NCI-H345 (cell line): ENCODE data around the gene CLTCL1.
A peak's percentile ranks its signal among the peaks of the same experiment; 100 is the strongest.
"Not testable (repeated sequence)": the region's sequence is repeated elsewhere in the genome, so short reads cannot be mapped to it uniquely, and the experiment has no call there.

Experiments
- DNase-seq: peaks from one replicate; lab custom pipeline; 2025; lab: John Stamatoyannopoulos, UW

CLTCL1 gene

GRCh38 chr22:19291580-19292457 lies at the start of gene CLTCL1:
Gene CLTCL1, minus strand, starts transcription at chr22:19291719. Its CDS starts 78 bp downstream, at chr22:19291641.
- peak; percentile 60 for DNase-seq

DNA sequence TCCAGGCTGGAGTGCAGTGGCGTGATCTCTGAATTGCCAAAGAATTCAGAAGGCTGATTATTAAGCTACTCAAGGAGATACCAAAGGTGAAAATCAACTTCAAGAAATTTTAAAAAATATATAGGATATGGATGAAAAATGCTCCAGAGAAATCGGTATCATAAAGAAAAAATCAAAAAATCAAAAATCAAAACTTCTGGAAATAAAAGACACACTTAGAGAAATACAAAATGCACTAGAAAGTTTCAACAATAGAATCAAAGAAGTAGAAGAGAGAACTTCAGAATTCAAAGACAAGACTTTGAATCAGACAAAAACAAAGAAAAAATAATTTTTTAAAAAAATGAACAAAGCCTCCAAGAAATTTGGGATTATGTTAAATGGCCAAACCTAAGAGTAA lies 45.6 kb upstream of the CLTCL1 start:
- no peak for DNase-seq

DNA sequence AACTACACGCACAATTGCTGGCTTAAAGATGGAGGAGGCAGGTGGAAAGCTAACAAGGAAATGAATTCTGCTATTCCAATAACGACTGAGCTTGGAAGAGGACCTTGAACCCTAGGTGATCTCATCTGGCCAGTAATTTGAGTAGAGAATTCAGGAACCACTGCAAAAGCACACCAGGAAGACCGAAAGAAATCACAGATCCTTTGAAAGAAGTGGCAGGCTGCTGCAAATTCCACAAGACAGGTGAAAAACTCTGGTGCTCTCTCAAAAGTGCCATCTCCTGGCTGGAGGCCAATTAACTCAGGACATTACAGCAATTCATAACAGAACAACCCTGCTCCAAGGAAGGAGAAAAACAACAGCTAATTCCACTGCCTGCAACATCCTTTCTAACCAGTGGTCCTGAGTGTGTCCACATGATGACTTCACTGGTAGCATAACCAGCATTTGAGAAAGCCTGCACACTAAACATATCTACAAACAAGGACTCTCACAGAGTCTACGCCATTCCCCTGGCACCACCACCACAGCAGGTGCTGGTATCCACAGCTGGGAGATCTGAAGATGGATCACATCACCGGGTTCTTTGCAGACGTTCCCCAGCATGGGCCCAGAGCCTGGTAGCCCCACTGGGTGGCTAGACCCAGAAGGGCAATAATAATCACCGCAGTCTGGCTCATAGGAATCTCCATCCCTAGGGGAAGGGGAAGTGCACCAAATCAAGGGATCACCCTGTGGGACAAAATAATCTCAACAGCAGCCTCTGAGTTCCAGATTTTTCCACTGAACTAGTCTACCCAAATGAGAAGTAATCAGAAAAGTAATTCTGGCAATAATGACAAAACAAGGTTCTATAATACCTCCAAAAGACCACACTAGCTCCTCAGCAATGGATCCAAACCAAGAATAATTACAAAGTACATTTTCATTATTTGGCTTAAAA lies 44.9 kb upstream of the CLTCL1 start:
- DNase-seq, result no peak

DNA sequence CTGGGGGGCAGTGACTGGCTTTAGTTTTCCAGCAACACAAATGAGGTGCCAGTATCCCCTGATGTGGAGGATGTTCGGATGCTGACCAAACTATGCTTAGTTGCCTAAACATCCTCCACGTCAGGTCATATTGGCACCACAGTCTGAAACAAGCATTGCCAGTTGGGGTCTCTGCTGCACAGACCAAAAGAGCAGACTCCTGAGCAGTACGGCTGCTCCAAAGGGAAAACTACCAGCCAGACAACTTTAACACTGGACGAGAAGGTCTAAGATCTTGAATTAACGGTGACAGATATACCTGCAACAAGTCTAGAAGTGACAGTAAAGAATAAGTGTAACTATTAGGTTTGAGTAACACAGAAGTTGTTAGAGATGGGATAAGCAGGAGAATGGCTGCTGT lies 40.5 kb upstream of the CLTCL1 start:
- no peak for DNase-seq

GRCh38 chr22:19331474-19331873 lies 40.0 kb upstream of the CLTCL1 start:
- no peak for DNase-seq

- no peak for DNase-seq
Observed at GRCh38 chr22:19330865-19331418, 39.4 kb upstream of the CLTCL1 start.

GRCh38 chr22:19330205-19330604 lies 38.7 kb upstream of the CLTCL1 start:
- DNase-seq, result not testable (repeated sequence)

GRCh38 chr22:19329454-19329853 lies 37.9 kb upstream of the CLTCL1 start:
- no peak for DNase-seq

- DNase-seq, result no peak
Observed at GRCh38 chr22:19325296-19325948, 33.9 kb upstream of the CLTCL1 start.

GRCh38 chr22:19323420-19323819 lies 31.9 kb upstream of the CLTCL1 start:
- DNase-seq, result not testable (repeated sequence)

- no peak for DNase-seq
Observed at GRCh38 chr22:19321757-19322156, 30.2 kb upstream of the CLTCL1 start.

DNA sequence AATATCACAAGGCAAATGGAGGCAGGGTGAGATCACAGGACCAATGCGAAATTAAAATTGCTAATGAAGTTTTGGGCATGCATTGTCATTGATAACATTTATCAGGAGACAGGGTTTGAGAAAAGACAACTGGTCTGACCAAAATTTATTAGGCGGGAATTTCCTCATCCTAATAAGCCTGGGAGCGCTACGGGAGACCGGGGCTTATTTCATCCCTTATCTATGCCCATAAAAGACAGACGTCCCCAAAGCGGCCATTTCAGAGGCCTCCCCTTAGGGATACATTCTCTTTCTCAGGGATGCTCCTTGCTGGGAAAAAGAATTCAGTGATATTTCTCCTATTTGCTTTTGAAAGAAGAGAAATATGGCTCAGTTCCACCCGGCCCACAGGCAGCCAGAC lies 28.6 kb upstream of the CLTCL1 start:
- DNase-seq, result not testable (repeated sequence)

DNA sequence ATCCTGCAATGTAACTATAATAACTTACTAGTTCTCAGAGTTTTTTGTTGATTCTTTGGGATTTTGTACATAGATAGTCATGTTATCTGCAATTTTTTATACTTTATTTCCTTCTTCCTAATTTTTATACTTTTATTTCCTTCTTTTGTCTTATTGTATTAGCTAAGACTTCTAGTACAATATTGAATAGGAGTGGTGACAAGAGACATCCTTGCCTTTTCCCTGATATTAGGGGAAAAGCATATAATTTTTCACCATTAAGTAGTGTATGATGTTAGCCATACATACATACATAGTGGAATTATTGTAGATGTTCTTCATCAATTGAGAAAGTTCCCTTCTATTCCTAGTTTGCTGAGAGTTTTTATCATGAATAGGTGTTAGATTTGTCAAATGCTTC lies 27.8 kb upstream of the CLTCL1 start:
- DNase-seq, result no peak

DNA sequence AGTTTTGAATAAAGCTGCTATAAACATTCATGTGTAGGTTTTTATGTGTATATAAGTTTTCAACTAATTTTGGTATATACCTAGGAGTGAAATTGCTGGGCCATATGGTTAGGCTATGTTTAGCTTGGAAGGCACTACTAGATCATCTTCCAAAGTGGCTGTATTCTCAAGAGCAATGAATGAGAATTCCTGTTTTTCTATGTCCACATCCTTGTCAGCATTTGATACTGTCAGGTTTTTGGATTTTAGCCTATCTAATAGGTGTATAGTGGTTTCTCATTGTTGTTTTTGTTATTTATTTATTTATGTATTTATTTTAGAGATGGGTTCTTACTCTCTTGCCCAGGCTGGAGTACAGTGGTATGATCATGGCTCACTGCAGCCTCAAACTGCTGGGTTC lies 26.3 kb upstream of the CLTCL1 start:
- DNase-seq, result no peak

DNA sequence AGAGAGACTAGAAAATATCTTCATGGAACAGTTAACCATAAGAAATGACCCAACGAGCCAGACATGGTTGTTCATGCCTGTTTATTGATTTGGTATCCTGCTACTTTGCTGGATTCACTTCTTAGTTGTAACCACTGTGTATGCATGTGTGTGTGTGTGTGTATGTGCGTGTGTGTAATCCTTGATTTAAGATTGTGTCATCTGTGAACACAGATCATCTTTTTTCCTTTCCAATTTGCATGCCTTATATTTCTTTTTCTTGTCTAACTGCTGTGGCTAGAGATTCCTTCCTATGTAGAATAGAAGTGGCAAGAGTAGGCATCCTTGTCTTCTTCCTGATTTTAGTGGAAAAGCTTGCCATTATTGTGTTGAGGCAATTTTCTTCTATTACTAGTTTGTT lies 16.4 kb upstream of the CLTCL1 start:
- no peak for DNase-seq

GRCh38 chr22:19306535-19306934 lies 15.0 kb upstream of the CLTCL1 start:
- DNase-seq, result not testable (repeated sequence)

DNA sequence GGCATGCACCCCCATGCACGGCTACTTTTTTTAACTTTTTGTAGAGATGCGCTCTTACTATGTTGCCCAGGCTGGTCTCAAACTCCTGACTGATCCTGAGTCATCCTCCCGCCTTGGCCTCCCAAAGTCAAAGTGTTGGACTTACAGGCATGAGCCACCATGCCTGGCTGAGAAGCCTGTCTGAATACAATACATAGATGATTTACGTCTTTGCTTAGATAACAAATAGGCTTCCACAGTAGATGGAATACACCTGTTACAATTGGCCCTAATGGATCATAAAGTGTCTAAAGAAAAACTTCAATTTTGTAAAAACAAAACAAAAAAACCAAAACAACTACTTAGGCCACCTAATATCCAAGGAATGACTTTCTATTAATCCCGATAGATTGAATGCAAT lies 13.0 kb upstream of the CLTCL1 start:
- DNase-seq, result no peak

GRCh38 chr22:19303785-19304184 lies 12.3 kb upstream of the CLTCL1 start:
- no peak for DNase-seq

GRCh38 chr22:19295733-19296132 lies 4.2 kb upstream of the CLTCL1 start:
- no peak for DNase-seq

DNA sequence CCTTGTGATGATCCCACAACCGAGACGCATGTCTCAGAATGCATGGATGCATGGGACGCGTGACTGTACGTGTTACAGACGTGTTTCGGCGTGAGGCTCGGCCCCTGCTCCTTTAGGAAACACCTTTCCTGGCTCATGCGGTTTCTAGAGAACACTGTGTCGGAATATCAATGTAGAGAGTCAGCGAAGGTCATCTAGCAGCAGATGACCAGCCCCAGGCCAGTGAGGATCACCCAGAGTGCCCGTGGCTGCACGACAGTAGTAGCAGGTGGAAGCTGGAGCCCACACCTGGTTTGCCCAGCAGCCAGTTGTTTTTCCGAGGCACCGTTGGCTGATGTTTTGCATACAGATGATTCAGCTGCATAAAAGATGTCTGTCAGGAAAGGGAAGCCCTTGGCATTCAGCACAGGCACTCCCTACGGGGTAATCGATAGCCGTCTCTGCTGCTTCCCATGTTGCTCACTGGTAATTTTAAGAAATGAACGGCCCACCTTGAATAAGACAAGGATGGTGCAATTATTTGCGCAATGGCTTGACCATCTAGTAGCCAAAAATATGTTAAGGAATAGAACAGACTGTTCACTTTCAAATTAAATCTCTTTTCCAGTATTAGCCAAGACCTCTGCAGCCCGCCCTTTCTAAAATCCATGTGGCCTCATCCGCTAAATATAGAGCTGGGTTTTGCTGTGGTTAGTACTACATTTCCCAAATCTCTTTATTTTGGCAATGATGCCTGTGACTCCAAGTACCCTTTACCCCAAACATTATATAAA lies 1.1 kb upstream of the CLTCL1 start:
- DNase-seq, result peak; percentile 8

DNA sequence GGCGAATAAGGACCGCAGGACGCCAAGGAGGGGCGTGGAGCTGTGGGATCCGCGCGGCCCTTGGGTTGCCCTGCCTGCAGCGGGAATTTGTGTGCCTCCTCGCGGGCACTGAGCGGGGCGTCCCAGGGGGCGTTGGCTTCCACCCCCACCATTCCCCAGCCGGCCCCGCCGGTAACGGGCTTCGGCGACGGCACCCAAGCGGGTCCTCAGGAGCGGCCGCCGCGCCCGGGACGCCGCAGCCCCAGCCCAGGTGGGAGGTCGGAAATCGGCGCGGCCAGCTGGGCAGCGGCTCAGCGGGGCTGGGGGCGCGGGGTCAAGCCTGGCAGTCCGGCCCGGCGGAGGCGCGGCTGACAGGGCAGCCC lies 320 bp downstream of the CLTCL1 start:
- peak; percentile 2 for DNase-seq
